A549 (cell line): ENCODE results near the gene ABCA7. TPM values are rescaled to one million over a fixed set of nuclear protein-coding genes. Genes with fewer than 3 reads are reported as not detected.
A peak's percentile ranks its signal among the peaks of the same experiment; 100 is the strongest.

Experiments
- ATAC-seq, 2 experiments: fragments of 200-7000 bp in 1 of 2; fragments of >200 bp in 1 of 2; cut with Nextera tagmentation in 1 of 2; cut with Tn5 transposase in 1 of 2; 3 replicates each; pipeline versions ENCODE4 v1.8.0 to v1.9.1; 2018 to 2020; ENCODE audit warnings: mild to moderate bottlenecking in 1 of 2, moderate library complexity in 1 of 2
- CTCF ChIA-PET: fragments of 300-600 bp; sonication (Branson Sonifier 250); formaldehyde crosslinking; extraction: SDS; loops from one replicate; lab custom pipeline; 2021; ENCODE audit warnings: antibody characterized with exemption, inconsistent platforms; lab: Yijun Ruan, JAX
- POLR2A ChIA-PET: fragments of 350-600 bp; formaldehyde crosslinking; extraction: SDS; loops from one replicate; lab custom pipeline; 2021; ENCODE audit warnings: antibody characterized with exemption, inconsistent platforms; lab: Yijun Ruan, JAX
- DNase-seq, 2 experiments: peaks; one replicate each; pipeline versions ENCODE4 v3.0.0 to v3.0.0-alpha.2; 2011 to 2016; ENCODE audit warnings: low read depth in 1 of 2, low spot score in 1 of 2
- FAIRE-seq: peaks from 2 replicates; lab custom pipeline; 2011; peaks lifted over from hg19 to GRCh38; lab: Jason Lieb, UNC
- H3K27ac ChIP-seq, 2 experiments: fragments of >200 bp; sonication (Bioruptor Twin); formaldehyde crosslinking; 3 replicates each; pipeline ENCODE4 v1.5.1; 2016 to 2017
- H3K4me1 ChIP-seq: fragments of >200 bp; sonication (Bioruptor Twin); formaldehyde crosslinking; 3 replicates; pipeline ENCODE4 v1.6.1; 2016
- H3K4me2 ChIP-seq: fragments of >200 bp; sonication (Bioruptor Twin); formaldehyde crosslinking; 3 replicates; pipeline ENCODE4 v1.6.1; 2016
- H3K4me3 ChIP-seq: fragments of >200 bp; sonication (Bioruptor Twin); formaldehyde crosslinking; 3 replicates; pipeline ENCODE4 v1.5.1; 2016
- H3K9me3 ChIP-seq: fragments of >200 bp; sonication (Bioruptor Twin); formaldehyde crosslinking; 3 replicates; pipeline ENCODE4 v1.6.1; 2016
- CHD4 ChIP-seq: fragments of 200-600 bp; sonication (generic); IDR thresholded peaks from 2 replicates; pipeline ENCODE4 v1.6.1; 2016; ENCODE audit warnings: antibody characterized with exemption, mild to moderate bottlenecking, borderline replicate concordance
- E2F6 ChIP-seq: IDR thresholded peaks from 2 replicates; pipeline ENCODE4 v1.6.1; 2012; ENCODE audit warnings: low read depth, borderline replicate concordance
- FOSB ChIP-seq: fragments of 250-450 bp; sonication (Bioruptor Pico); IDR thresholded peaks from 2 replicates; pipeline ENCODE4 v1.5.0; 2020; ENCODE audit warnings: mild to moderate bottlenecking, moderate library complexity
- HEYL ChIP-seq: fragments of 250-450 bp; sonication (Bioruptor Pico); IDR thresholded peaks from 2 replicates; pipeline ENCODE4 v1.8.0; 2021; ENCODE audit warnings: mild to moderate bottlenecking, moderate library complexity
- HMGXB4 ChIP-seq: fragments of 250-450 bp; sonication (Bioruptor Pico); IDR thresholded peaks from 2 replicates; pipeline ENCODE4 v1.5.0; 2021; ENCODE audit warnings: mild to moderate bottlenecking, moderate library complexity, borderline replicate concordance
- HOXB5 ChIP-seq: fragments of 250-450 bp; sonication (Bioruptor Pico); IDR thresholded peaks from 2 replicates; pipeline ENCODE4 v1.5.0; 2020; ENCODE audit warnings: mild to moderate bottlenecking, moderate library complexity
- MAFK ChIP-seq: fragments of 450-650 bp; IDR thresholded peaks from 2 replicates; pipeline ENCODE4 v1.6.1; 2014; ENCODE audit not compliant: partially characterized antibody
- MYC ChIP-seq: IDR thresholded peaks from 2 replicates; pipeline ENCODE4 v1.6.1; 2012; ENCODE audit warnings: mild to moderate bottlenecking, inconsistent platforms, low read length, improper control_type of control experiment, borderline replicate concordance
- NR3C1 ChIP-seq: fragments of >200 bp; sonication (Bioruptor Twin); formaldehyde crosslinking; IDR thresholded peaks from 3 replicates; pipeline ENCODE4 v1.6.1; 2017
- PHF8 ChIP-seq: fragments of 200-600 bp; sonication (generic); IDR thresholded peaks from 2 replicates; pipeline ENCODE4 v1.6.1; 2016; ENCODE audit warnings: low read depth, mild to moderate bottlenecking, antibody characterized with exemption, moderate library complexity, borderline replicate concordance
- RCOR1 ChIP-seq: fragments of 150-350 bp; IDR thresholded peaks from 2 replicates; pipeline ENCODE4 v1.6.1; 2014; ENCODE audit warnings: antibody characterized with exemption, low read length, low read depth
- TP53 ChIP-seq: fragments of 250-450 bp; sonication (Bioruptor Pico); IDR thresholded peaks from 2 replicates; pipeline ENCODE4 v1.5.0; 2021; ENCODE audit warnings: mild to moderate bottlenecking, moderate library complexity
- ZNF302 ChIP-seq: fragments of 250-450 bp; sonication (Bioruptor Pico); IDR thresholded peaks from 2 replicates; pipeline ENCODE4 v1.9.0; 2021; ENCODE audit warnings: inconsistent platforms, mild to moderate bottlenecking, moderate library complexity
- WGBS: methylation state at CpG from one replicate; pipeline ENCODE4 v1.1.6; 2017; ENCODE audit errors: missing lambda C conversion rate; 5-methylcytosine and 5-hydroxymethylcytosine counted together
- polyA plus RNA-seq, 4 experiments: library from polyadenylated mRNA; depleted of rRNA in 3 of 4; stranded (reverse); fragments of >200 nt; fragmentation: RNase III in 1 of 4; extraction: RNeasy Plus Mini Kit Qiagen cat#74134 plus additional on column Dnase treatment in 1 of 4; gene quantifications; 2 replicates in 3 of 4; 3 replicates in 1 of 4; pipeline ENCODE4 v1.2.3, GENCODE V29; 2011 to 2017
- TF ChIP-seq, protein P1 (sequence below): fragments of 200-600 bp; sonication (generic); IDR thresholded peaks from 2 replicates; pipeline ENCODE4 v1.6.1; 2016; ENCODE audit warnings: antibody characterized with exemption, mild to moderate bottlenecking, moderate library complexity
- TF ChIP-seq, protein P2 (sequence below): fragments of >200 bp; sonication (Bioruptor Twin); formaldehyde crosslinking; IDR thresholded peaks from 3 replicates; pipeline ENCODE4 v1.5.1; 2016
- TF ChIP-seq, protein P3 (sequence below): fragments of 450-650 bp; IDR thresholded peaks from 2 replicates; pipeline ENCODE4 v1.6.1; 2014; ENCODE audit warnings: antibody characterized with exemption

Gene ABCA7
- polyA plus RNA-seq, 2 of the 4 experiments (the other 2 are of a cell fraction): 5.0 to 13.5 TPM

DNA sequence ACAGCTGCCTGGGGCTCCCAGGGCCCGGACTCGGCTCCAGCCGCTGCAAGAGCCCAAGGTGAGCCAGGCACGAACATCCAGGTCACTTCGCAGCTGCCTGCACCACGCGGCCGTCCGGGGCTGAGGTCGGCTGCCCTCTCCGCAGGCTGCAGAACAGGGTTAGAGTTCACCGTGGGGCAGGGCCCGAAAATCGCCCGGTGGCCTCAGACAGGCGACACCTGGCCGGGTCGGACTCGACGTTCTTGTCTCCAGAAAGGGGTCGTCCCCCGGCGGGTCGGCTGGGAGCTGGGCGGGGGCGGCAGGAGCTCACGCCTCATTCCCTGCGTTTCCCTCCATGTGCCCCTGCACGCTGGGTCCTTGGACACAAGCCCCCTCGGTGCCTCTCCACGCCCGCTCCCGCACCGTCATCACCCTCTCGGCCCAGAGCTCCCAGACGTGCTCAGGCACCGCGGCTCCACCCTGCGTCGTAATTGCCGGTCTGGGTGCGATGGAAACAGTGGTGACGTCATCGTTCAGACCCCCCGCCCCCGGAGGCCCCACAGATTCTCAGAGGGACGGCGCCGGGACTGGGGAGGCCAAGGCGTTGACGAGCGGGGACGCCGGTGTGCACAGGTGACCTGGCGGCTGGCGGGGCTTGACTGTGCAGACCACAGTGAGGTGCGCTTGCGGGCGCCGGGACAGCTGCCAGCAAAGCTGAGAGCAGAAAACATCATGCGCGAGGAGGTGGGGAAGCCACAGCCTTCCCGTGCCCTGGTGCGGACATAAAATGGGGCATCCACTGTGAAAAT lies 43.7 kb upstream of the ABCA7 start (continued):
- TF ChIP-seq, protein P1, sequence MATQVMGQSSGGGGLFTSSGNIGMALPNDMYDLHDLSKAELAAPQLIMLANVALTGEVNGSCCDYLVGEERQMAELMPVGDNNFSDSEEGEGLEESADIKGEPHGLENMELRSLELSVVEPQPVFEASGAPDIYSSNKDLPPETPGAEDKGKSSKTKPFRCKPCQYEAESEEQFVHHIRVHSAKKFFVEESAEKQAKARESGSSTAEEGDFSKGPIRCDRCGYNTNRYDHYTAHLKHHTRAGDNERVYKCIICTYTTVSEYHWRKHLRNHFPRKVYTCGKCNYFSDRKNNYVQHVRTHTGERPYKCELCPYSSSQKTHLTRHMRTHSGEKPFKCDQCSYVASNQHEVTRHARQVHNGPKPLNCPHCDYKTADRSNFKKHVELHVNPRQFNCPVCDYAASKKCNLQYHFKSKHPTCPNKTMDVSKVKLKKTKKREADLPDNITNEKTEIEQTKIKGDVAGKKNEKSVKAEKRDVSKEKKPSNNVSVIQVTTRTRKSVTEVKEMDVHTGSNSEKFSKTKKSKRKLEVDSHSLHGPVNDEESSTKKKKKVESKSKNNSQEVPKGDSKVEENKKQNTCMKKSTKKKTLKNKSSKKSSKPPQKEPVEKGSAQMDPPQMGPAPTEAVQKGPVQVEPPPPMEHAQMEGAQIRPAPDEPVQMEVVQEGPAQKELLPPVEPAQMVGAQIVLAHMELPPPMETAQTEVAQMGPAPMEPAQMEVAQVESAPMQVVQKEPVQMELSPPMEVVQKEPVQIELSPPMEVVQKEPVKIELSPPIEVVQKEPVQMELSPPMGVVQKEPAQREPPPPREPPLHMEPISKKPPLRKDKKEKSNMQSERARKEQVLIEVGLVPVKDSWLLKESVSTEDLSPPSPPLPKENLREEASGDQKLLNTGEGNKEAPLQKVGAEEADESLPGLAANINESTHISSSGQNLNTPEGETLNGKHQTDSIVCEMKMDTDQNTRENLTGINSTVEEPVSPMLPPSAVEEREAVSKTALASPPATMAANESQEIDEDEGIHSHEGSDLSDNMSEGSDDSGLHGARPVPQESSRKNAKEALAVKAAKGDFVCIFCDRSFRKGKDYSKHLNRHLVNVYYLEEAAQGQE: no peak
- TF ChIP-seq E2F6: peak; percentile 46; the same call in 1 of the 2 replicates
- TF ChIP-seq, all 56 proteins: peak for 4

DNA sequence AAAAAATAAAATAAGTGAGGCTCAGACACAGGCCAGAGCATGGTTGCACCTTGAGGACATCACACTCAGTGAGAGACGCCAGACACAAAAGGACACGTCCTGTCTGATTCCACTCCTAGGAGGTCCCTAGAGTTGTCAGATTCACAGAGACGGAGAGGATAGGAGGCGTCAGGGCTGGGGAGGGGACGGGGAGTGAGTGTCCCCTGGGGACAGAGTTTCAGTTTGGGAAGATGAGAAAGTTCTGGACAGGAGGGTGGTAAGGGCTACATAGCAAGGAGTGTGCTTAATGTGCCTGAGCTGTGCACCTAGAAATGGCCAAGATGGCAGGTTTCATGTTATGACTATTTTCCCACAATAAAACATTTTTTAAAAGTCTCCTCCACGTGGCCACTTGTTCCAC lies 41.8 kb upstream of the ABCA7 start:
- peaks cover 22% of the 10 kb centered on the region; the same call in 2 of the 3 replicates for H3K4me1 ChIP-seq
- no peak overlapping the region; the same call in 2 of the 3 replicates for H3K4me3 ChIP-seq
- DNase-seq: no peak
- TF ChIP-seq, protein P2, sequence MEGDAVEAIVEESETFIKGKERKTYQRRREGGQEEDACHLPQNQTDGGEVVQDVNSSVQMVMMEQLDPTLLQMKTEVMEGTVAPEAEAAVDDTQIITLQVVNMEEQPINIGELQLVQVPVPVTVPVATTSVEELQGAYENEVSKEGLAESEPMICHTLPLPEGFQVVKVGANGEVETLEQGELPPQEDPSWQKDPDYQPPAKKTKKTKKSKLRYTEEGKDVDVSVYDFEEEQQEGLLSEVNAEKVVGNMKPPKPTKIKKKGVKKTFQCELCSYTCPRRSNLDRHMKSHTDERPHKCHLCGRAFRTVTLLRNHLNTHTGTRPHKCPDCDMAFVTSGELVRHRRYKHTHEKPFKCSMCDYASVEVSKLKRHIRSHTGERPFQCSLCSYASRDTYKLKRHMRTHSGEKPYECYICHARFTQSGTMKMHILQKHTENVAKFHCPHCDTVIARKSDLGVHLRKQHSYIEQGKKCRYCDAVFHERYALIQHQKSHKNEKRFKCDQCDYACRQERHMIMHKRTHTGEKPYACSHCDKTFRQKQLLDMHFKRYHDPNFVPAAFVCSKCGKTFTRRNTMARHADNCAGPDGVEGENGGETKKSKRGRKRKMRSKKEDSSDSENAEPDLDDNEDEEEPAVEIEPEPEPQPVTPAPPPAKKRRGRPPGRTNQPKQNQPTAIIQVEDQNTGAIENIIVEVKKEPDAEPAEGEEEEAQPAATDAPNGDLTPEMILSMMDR: no peak
- TF ChIP-seq PHF8 (no peak), MAFK (no peak), HOXB5 (no peak), NR3C1 (no peak), MYC (no peak), CHD4 (no peak), HMGXB4 (CRISPR knock-in tag) (no peak), RCOR1 (no peak), TP53 (CRISPR knock-in tag) (no peak), FOSB (CRISPR knock-in tag) (no peak), HEYL (no peak), ZNF302 (CRISPR knock-in tag) (no peak)
- TF ChIP-seq, protein P3, sequence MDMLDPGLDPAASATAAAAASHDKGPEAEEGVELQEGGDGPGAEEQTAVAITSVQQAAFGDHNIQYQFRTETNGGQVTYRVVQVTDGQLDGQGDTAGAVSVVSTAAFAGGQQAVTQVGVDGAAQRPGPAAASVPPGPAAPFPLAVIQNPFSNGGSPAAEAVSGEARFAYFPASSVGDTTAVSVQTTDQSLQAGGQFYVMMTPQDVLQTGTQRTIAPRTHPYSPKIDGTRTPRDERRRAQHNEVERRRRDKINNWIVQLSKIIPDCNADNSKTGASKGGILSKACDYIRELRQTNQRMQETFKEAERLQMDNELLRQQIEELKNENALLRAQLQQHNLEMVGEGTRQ: no peak
- TF ChIP-seq, all 56 proteins: peak for 0
- H3K4me2 ChIP-seq: peak overlapping the region; percentile 30; the same call in 1 of the 3 replicates
- ChIA-PET CTCF (interaction anchor here (1.5 kb wide), 1 partner anchor 16 kb away, joined by 4 read pairs; no protein-coding TSS in a partner anchor), POLR2A (no interaction called here)
- no peak overlapping the region for H3K27ac ChIP-seq
- WGBS: 20% methylated on average over 6 of the region's 6 CpGs
- ATAC-seq: no peak; a peak in 1 of 6 replicates
- FAIRE-seq: no peak
- H3K9me3 ChIP-seq: no peaks in the 10 kb centered on the region
